Measurements from ENCODE around the gene LIPG.
A peak's percentile ranks its signal among the peaks of the same experiment; 100 is the strongest.

The LIPG gene

DNA sequence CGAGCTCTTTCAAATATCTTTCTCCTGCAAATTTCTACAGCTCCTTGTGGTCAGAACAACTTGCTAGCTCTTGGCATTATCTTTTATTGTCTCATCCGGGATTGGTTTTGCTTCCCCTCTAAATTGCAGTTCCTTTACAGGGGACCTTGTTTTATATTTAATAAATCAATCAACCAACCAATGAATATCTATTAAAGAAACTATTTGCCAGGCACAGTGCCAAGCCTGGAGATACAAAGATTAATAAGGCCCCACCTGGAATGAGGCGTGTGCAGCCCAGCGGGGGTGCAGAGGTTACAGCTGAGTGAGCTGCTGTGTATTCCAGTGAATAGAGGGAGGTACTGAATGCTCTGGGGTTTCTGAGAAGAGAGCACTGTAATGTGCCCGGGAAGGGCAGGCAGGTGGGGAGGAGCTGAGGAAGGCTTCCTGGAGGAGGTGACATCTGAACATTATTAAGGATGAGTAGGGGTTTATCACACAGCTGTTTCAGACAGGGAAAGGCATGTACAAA, 51.8 kb downstream of the LIPG start:
- DNase-seq, result peak; percentile 84

GRCh38 chr18:49616618-49617328, 54.9 kb downstream of the LIPG start:
- no peak for DNase-seq

GRCh38 chr18:49617329-49617695, 55.5 kb downstream of the LIPG start:
- DNase-seq, result no peak

- DNase-seq, result no peak
Measured at GRCh38 chr18:49617865-49618264, 56.0 kb downstream of the LIPG start.

GRCh38 chr18:49618742-49619681, 57.2 kb downstream of the LIPG start:
- DNase-seq, result no peak

DNA sequence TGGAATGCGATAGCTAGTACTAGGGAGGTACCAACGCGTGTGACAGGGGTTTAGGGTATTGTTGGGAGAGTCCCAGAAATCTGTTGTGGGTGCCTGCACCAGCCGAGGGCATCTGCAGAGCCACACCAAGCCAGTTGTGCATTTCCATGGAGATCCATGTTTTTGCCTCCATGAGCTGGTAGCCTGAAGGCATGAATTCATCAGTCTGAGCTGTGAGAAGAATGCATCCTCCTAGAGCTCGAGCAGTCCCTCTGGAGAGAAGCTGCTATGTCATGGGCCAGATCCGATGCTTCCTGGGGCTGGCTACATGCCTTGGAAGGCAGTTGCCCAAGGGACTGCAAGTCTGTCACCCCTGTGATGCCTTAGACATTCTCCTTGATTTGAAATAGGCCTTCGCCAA, 57.9 kb downstream of the LIPG start:
- no peak for DNase-seq

DNA sequence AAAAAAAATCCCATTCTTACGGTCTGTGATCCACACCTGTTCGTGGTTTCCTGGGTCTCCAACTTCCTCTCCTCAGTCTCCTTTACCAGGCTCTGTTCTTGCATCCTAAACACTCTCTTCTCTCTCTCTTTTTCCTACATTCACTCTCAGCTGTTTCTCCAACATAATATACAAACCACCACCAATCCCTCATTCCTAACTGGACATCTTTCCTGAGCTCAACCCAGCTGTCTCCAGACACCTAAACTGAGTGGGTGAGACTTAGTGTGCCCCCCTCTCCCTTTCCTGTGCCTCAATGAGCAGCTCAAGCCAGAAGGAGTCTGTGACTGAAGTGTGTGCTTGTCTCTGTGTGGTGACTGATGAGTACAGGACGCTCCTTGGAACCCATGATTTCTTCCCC, 59.4 kb downstream of the LIPG start:
- no peak for DNase-seq

DNA sequence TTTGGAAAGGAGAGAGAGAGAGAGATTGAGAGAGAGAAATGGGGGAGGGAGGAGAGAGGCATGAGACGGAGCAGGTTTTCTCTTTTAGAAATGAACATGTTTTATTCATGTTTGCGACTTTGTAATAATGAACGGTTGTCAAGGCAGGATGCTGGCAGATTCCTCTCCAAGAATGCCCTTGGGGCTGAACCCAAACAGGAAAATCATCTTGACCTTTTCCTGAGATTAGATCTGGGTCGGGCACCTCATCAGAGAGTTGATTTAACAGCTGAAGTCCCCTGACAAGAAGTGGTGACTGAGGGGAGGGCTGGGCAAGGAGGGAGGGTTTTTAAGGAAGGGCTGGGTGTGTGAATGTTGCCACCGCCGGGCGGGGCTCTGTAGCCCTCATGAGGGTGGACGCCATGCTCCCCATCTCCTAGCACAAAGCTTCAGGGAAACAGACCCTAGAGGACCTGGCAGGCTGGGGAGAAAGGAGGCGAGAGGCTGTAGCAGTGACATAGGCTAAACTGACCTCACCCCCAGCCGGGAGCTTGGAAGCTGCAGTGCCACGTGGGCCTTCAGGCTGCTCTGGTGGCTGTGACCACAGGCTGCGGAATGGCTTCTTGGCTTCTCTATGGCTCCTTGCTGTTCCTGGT, 60.0 kb downstream of the LIPG start:
- DNase-seq, result no peak

DNA sequence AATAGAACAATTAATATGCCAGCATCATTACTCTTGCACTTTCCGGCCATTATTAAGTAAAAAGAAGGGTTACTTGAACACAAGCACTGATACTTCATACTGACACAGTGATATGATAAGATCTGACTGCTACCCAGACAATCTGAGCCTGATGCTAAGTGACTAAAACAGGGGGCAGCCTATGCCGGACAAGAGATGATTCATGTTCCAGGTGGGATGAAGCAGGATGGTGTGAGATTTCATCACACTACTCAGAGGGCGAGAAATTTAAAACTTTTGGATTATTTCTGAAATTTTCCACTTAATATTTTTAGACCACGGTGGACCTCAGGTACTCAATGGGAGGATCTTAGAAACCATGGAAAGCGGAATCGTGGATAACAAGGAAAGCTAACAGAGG, 61.7 kb downstream of the LIPG start:
- no peak for DNase-seq

DNA sequence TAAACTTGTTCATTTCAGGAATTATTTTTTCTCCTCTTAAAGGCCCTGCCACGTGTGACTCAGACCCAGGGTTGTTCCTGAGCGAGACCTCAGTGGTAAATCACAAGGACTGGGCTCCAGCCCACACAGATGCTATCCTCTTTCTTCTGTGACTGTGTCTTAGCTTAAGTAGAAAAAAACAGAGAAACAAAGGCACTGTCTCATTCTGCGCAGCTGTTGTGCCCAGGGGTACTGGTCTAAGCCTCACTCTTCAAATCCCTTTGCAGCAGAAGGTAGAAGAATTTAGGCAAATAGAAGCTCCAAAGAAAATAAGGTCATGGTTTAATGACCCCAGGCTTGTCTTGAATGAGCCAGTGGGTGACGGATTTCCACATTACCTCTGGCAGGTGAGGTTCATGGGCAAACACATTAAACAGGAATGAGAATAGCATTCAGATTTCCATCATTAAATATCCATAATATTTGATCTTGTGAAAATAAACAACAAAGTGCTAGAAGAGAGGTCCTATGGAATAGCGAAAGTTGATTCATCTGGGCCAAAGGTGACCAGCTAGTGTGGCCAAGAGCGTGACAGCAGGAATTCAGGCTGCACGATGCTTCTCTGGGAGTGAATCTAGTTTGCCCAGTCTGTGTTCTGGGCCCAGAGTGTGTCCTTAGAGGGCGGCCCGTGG, 63.3 kb downstream of the LIPG start:
- DNase-seq, result no peak

DNA sequence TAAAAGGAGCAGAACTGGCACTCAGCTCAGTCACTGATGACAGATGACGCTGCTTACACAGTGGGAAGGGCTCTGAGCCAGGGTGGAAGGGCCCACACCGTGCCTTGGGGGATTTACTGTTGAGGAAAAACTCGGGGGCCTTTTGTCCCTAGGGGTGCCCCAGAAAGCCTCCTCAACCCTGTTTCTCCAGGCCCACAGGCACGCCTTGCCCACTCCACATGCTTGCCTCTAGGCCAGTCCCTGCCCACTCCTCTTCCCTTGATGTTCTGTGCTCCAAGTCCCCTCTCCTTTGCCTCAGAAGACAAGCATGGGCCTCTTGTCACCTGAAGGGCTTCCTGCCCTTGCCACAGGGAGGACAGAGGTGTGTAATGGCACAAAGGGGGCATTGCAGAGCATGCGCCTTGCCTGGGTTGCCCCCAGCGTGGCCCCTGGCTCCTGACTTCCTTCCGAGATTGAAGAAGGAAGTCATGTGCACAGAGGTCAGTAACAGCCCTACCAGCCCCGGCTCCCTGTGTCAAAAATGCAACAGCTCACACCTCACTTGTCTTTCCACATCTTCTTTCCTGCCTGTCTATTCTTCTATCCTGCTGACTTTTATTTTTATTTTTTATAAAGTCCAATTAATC, 65.1 kb downstream of the LIPG start:
- no peak for DNase-seq

GRCh38 chr18:49628119-49628518, 66.3 kb downstream of the LIPG start:
- DNase-seq, result peak; percentile 9

DNA sequence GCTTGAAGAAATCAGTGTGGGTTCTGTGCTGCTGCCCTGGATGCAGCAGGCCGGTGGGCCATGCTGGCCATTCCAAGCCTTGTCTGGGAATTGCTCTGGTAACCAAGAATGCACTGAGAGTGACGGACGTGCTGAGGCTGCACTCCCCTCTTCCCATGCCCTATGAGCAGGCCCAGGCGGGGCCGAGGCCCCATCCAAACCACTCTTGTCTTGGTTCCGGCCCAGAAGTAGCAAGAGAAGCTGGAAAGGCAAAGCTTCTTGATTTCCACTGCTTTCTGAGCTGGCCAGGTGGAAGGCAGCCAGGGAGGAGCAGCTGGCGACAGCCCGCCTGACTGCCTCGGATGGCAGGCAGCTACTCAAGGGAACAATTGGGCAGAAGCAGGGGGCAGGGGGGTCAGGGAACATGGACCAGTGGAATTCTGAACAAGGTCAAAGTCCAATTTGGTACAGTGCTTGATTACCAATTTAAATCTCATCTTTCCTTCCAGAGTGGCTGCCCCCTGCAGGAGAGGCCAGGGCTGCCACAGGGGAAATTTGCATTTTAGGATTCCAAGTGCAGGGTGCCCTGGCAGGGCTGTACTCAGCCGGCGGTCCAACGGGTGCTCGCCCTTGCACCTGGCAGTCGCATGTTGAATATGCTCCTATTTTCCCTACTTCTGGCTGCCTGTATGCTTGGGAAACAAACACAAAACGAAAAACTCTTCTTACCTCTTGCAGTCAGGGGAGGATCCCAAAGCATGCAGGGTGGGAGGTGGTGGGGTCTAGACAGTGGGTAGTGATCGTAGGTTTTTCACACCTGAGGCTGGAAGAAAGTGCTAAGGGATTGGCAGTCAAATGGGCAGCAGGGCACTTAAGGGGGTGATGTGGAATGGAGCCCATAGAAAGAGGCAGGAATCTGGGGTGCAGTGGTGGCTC, 67.3 kb downstream of the LIPG start:
- no peak for DNase-seq

DNA sequence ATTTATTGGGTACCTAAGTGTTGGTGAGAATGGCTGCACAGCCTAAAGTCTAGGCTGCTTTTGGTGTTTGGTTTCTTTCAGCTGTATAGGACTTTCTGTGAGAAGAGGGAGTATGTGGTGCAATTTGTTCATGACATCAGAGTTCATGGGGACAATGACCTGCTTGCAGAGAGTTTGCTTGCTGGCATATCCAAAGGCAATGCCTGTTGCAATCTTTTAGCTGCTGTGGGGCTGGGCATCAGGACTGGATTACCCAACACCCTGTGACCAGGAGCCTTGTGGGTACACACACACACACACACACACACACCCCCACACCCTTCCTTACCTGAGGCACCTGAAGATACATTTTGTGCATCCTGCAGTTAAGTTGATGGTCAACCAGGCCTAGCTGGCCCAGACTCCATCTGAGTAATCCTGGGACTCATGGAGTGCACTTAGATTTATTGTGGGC, 68.4 kb downstream of the LIPG start:
- no peak for DNase-seq

DNA sequence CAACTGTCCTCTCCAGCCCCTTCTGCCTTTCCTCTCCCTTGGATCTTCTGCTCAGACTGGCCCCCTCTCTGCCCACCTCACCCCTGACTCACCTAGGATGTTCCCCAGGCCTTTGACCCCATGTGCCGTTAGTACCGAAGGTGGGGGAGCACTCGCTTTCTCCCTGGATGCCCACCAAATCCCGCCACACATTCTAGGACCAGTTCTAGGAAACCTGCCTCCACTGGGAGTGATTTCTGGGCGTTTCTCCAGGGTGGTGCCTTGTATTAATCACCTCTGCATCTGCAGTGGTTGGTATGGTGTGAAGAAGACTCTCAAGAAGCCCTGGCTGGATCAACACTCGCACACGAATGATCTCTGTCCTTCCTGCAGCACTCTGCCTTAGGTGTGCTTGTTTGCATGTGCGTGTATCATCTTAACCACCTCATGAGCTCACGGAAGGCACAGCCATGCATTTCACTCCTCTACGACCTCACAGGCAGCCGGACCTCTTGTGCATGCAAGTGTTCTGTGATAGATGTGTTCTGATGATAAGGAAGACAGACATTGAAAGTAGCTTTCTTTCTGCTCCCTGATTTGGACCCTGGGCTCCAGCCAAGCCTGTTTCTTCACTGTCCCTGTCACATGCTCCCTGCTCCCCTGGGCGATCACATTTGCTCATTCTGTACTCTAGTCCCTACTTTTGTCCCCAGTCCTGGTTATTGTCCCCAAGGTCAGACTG, 69.4 kb downstream of the LIPG start:
- no peak for DNase-seq

DNA sequence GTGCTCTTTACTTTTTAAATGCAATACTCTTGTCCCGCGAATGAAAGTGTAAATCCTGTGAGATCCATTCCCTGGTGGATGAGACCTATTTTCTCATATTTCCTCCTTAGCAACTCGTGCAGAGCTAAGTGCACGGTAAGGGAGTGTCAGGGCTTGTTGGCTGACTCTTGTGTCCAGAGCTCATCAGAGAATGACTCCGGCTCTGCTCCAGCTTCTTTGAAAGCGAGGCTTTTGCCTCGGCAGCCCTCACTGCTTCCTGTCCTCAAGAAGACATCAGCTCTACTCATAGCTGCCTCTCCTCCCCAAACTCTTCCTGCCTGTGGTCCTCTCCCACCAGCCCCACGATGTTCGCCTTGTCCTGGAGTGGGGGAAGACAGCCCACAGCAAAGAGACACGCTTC, 70.7 kb downstream of the LIPG start:
- DNase-seq, result no peak

- no peak for DNase-seq
Measured at GRCh38 chr18:49638209-49638785, 76.4 kb downstream of the LIPG start.

DNA sequence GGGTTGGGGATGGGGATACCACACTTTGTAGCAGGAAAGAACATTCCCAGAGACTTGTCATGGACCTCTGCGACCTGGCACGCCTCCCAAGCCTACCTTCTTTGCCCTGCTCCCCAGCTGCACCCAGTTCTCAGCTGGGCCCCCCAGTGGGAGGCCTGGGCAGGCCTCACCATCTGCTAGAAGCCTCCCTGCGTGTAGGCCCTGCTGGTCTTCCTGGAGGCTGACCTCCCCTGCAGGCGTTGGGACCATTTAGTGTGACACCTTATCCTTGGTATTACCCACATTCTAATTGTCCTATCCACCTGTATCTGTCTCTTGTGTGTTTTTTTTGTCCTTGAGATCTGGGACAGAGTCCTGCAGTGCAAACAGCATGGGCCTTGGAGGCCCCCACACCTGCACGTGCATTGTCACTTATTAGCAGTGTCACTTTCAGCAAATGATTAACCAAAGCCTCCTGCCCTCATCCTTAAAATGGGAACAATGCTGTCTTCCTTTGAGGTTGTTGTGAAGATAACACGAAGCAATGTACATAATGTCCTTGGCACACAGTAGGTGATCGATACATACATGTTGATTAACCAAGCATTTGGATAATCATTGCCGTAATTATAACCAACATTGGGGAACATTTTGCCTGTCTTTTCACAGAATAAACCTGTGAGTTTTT, 77.2 kb downstream of the LIPG start:
- DNase-seq, result no peak

DNA sequence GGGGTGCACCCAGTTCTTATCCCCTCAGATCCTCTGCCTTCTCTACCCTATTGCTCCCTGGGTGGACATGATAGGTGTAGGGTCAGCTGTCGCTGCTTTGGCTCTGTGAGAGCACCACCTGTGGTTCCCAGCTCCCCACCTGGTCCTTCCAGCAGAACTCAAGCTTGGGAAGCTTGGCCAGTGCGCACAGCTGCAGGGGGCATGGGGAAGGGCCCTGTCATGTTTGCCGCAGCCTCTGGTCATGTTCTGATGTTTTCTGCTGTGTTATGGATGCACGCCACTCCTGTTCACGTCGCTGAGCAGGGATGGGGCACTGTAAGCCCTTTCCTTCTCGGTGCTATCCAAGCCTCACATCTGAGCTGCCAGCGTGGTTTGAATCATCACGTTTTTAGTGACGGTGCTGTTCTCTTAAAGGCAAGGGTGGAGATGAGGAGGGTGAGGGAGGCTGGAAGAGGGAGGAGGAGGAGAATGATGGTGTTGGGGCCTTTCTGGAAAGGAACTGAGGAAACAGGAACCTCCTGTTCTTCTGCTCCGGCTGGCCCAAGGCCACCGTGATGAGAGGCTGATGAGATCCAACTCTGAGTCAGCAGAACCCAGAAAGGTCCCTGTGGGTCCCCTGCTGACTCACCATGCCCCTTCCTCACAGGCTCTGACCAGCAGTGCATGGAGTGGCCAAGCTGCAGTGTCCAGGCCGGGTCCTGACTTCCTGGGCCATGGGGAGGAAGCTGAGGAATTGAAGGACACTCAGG, 78.0 kb downstream of the LIPG start:
- no peak for DNase-seq
